SK-N-SH (cell line): Measurements from ENCODE around the gene EHD3. TPM values are rescaled to one million over a fixed set of nuclear protein-coding genes. Genes with fewer than 3 reads are reported as not detected.

Experiments used
- CTCF ChIA-PET: fragments of 300-600, 350-600 bp; formaldehyde crosslinking; extraction: SDS; loops from one replicate; lab custom pipeline; 2021; lab: Yijun Ruan, JAX
- POLR2A ChIA-PET: fragments of 350-600 bp; sonication (Branson Sonifier 250); formaldehyde crosslinking; extraction: SDS; loops from one replicate; lab custom pipeline; 2020; ENCODE audit warnings: antibody characterized with exemption, inconsistent platforms; lab: Yijun Ruan, JAX
- DNase-seq: peaks from one replicate; pipeline ENCODE4 v3.0.0; 2012
- H2AFZ ChIP-seq: fragments of 200-600 bp; sonication (generic); 2 replicates; pipeline ENCODE4 v1.8.1; 2016; ENCODE audit warnings: antibody characterized with exemption, mild to moderate bottlenecking, low read depth
- H3F3A ChIP-seq: fragments of 200-600 bp; sonication (generic); replicated peaks from 2 replicates; pipeline ENCODE3; 2016; ENCODE audit warnings: antibody characterized with exemption, mild to moderate bottlenecking; ENCODE audit not compliant: insufficient read depth
- H3K27ac ChIP-seq, 2 experiments: fragments of 200-500 bp in 1 of 2; fragments of 200-600 bp in 1 of 2; sonication (Bioruptor generic) in 1 of 2; sonication (generic), shearing (Covaris generic) in 1 of 2; 2 replicates each; pipeline versions ENCODE4 v1.5.1 to v1.6.1; 2014 to 2016; ENCODE audit warnings: low read depth in 2 of 2, inconsistent platforms in 1 of 2, low read length in 1 of 2, mild to moderate bottlenecking in 1 of 2, mixed read lengths in 1 of 2
- H3K27me3 ChIP-seq: fragments of 200-600 bp; sonication (generic), shearing (Covaris generic); 2 replicates; pipeline ENCODE4 v1.6.1; 2016; ENCODE audit warnings: mixed run types; ENCODE audit not compliant: insufficient read depth
- H3K36me3 ChIP-seq, 2 experiments: fragments of 200-500 bp in 1 of 2; fragments of 200-600 bp in 1 of 2; sonication (Bioruptor generic) in 1 of 2; sonication (generic) in 1 of 2; replicated peaks in 1 of 2; 2 replicates each; pipeline versions ENCODE3 to v1.5.1; 2014 to 2016; ENCODE audit warnings: low read length in 1 of 2, mild to moderate bottlenecking in 1 of 2; ENCODE audit not compliant: insufficient read depth in 2 of 2, control insufficient read depth in 1 of 2
- H3K4me1 ChIP-seq, 2 experiments: fragments of 200-500 bp in 1 of 2; fragments of 200-600 bp in 1 of 2; sonication (Bioruptor generic) in 1 of 2; sonication (generic), shearing (Covaris generic) in 1 of 2; 2 replicates each; pipeline versions ENCODE4 v1.5.1 to v1.6.1; 2014 to 2016; ENCODE audit warnings: low read depth in 1 of 2, low read length in 1 of 2, mixed run types in 1 of 2; ENCODE audit not compliant: insufficient read depth in 2 of 2, control insufficient read depth in 1 of 2
- H3K4me2 ChIP-seq: fragments of 200-600 bp; sonication (generic), shearing (Covaris generic); 2 replicates; pipeline ENCODE4 v1.6.1; 2017; ENCODE audit warnings: mixed run types
- H3K4me3 ChIP-seq, 2 experiments: fragments of 200-500 bp in 1 of 2; fragments of 200-600 bp in 1 of 2; sonication (Bioruptor generic) in 1 of 2; sonication (generic), shearing (Covaris generic) in 1 of 2; 2 replicates each; pipeline versions ENCODE4 v1.5.1 to v1.8.1; 2014 to 2016; ENCODE audit warnings: low read depth in 2 of 2, inconsistent platforms in 1 of 2, low read length in 1 of 2, mild to moderate bottlenecking in 1 of 2, mixed read lengths in 1 of 2, moderate library complexity in 1 of 2
- H3K79me2 ChIP-seq: fragments of 200-600 bp; sonication (generic); 2 replicates; pipeline ENCODE4 v1.8.1; 2017; ENCODE audit warnings: mild to moderate bottlenecking; ENCODE audit not compliant: insufficient read depth
- H3K9ac ChIP-seq: fragments of 200-600 bp; sonication (generic); 2 replicates; pipeline ENCODE4 v1.6.1; 2017; ENCODE audit warnings: mixed run types
- H3K9me2 ChIP-seq: fragments of 200-600 bp; sonication (generic); 2 replicates; pipeline ENCODE4 v1.6.1; 2017; ENCODE audit warnings: mixed run types
- H3K9me3 ChIP-seq: fragments of 200-600 bp; sonication (generic); 2 replicates; pipeline ENCODE4 v1.6.1; 2017; ENCODE audit warnings: mixed run types, mild to moderate bottlenecking, moderate library complexity
- H4K20me1 ChIP-seq: fragments of 200-600 bp; sonication (generic); 2 replicates; pipeline ENCODE4 v1.6.1; 2017; ENCODE audit warnings: mild to moderate bottlenecking, mixed run types; ENCODE audit not compliant: insufficient read depth
- FOSL2 ChIP-seq: IDR thresholded peaks from 2 replicates; pipeline ENCODE4 v1.4.0; 2012; ENCODE audit warnings: low read depth, mild to moderate bottlenecking, moderate library complexity, borderline replicate concordance
- JUND ChIP-seq: IDR thresholded peaks from 2 replicates; pipeline ENCODE4 v1.4.0; 2012
- NFIC ChIP-seq: IDR thresholded peaks from 2 replicates; pipeline ENCODE4 v1.4.0; 2012; ENCODE audit warnings: borderline replicate concordance
- TAF1 ChIP-seq: IDR thresholded peaks from 2 replicates; pipeline ENCODE4 v1.6.1; 2012; ENCODE audit warnings: low read depth, mild to moderate bottlenecking, low read length, moderate library complexity, borderline replicate concordance
- TCF12 ChIP-seq: IDR thresholded peaks from 2 replicates; pipeline ENCODE4 v1.4.0; 2012
- YY1 ChIP-seq: IDR thresholded peaks from 2 replicates; pipeline ENCODE4 v1.4.0; 2012; ENCODE audit warnings: low read depth, mild to moderate bottlenecking
- WGBS: methylation state at CpG from one replicate; pipeline ENCODE4 v1.1.6; 2017; ENCODE audit warnings: low lambda C conversion rate; 5-methylcytosine and 5-hydroxymethylcytosine counted together
- polyA plus RNA-seq, 3 experiments: library from polyadenylated mRNA; depleted of rRNA; stranded (reverse); fragments of >200 nt; gene quantifications; 2 replicates each; pipeline ENCODE4 v1.2.3, GENCODE V29; 2012
- TF ChIP-seq, protein P1 (sequence below): fragments of 150-350 bp; IDR thresholded peaks from 2 replicates; pipeline ENCODE4 v1.6.1; 2017; ENCODE audit warnings: antibody characterized with exemption, low read length, low read depth, borderline replicate concordance
- TF ChIP-seq, protein P2 (sequence below): IDR thresholded peaks from 2 replicates; pipeline ENCODE4 v1.6.1; 2012; ENCODE audit warnings: mild to moderate bottlenecking, low read depth, low read length, moderate library complexity
- TF ChIP-seq, protein P3 (sequence below): IDR thresholded peaks from 2 replicates; pipeline ENCODE4 v1.4.0; 2012; ENCODE audit warnings: low read depth
- TF ChIP-seq, protein P4 (sequence below): fragments of 200-600 bp; sonication (generic); IDR thresholded peaks from 2 replicates; pipeline ENCODE4 v1.6.1; 2017; ENCODE audit warnings: antibody characterized with exemption, mild to moderate bottlenecking, moderate library complexity

EHD3 gene
- polyA plus RNA-seq, 1 of the 3 experiments (the other 2 are of a cell fraction) = 45.4 TPM

DNA sequence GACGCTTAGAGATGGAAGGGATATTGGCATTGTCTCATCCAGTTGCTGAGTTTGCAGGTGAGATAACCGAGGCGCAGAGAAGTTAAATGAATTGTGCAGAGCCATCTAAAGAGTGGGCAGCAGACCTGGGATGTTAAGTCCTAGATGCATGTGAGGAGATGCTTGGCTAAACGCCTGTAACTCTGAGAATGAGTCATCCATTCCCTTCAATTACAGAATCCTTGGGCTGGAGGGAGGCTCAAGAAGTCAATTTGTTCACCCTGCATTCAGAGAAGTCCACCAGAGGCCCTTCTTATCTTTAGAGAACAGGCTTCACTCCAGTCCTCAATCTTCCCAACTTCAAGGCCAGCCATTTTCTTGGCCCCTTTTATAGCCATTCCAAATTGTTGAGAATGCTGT, 1.6 kb downstream of the EHD3 start:
- H3K36me3 ChIP-seq = peaks cover 2 to 6% of the 10 kb centered on the region in 2 experiments
- peaks cover 47% of the 10 kb centered on the region for H4K20me1 ChIP-seq
- H3K27ac ChIP-seq = peak overlapping the region in 1 of 2 experiments; percentile 83; a peak in 2 of 4 replicates
- no peaks in the 10 kb centered on the region for H3K9me2 ChIP-seq
- no peaks in the 10 kb centered on the region for H3K27me3 ChIP-seq
- 45% methylated on average over 4 of the region's 4 CpGs for WGBS
- H3K79me2 ChIP-seq = peaks cover 46% of the 10 kb centered on the region
- DNase-seq = no peak
- H2AFZ ChIP-seq = no peak overlapping the region
- POLR2A ChIA-PET = no interaction called here
- peak overlapping the region; percentile 74 to 89 for H3K4me3 ChIP-seq
- H3K9me3 ChIP-seq = no peaks in the 10 kb centered on the region
- peak overlapping the region; percentile 95 for H3K4me2 ChIP-seq
- 0 out of 2 replicates have a peak overlapping the region, but pooled peaks have one; percentile 75 for H3K9ac ChIP-seq
- H3F3A ChIP-seq = no peaks in the 10 kb centered on the region
- CTCF ChIA-PET = interaction anchor here (1.7 to 12.4 kb wide), 4 partner anchors 25 to 524 kb away, joined by 4 to 185 read pairs (median 17); no protein-coding TSS in a partner anchor
- peak; percentile 37; the same call in 1 of the 2 replicates for TF ChIP-seq TCF12
- TF ChIP-seq, protein P1, sequence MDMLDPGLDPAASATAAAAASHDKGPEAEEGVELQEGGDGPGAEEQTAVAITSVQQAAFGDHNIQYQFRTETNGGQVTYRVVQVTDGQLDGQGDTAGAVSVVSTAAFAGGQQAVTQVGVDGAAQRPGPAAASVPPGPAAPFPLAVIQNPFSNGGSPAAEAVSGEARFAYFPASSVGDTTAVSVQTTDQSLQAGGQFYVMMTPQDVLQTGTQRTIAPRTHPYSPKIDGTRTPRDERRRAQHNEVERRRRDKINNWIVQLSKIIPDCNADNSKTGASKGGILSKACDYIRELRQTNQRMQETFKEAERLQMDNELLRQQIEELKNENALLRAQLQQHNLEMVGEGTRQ = no peak
- TF ChIP-seq, protein P2, sequence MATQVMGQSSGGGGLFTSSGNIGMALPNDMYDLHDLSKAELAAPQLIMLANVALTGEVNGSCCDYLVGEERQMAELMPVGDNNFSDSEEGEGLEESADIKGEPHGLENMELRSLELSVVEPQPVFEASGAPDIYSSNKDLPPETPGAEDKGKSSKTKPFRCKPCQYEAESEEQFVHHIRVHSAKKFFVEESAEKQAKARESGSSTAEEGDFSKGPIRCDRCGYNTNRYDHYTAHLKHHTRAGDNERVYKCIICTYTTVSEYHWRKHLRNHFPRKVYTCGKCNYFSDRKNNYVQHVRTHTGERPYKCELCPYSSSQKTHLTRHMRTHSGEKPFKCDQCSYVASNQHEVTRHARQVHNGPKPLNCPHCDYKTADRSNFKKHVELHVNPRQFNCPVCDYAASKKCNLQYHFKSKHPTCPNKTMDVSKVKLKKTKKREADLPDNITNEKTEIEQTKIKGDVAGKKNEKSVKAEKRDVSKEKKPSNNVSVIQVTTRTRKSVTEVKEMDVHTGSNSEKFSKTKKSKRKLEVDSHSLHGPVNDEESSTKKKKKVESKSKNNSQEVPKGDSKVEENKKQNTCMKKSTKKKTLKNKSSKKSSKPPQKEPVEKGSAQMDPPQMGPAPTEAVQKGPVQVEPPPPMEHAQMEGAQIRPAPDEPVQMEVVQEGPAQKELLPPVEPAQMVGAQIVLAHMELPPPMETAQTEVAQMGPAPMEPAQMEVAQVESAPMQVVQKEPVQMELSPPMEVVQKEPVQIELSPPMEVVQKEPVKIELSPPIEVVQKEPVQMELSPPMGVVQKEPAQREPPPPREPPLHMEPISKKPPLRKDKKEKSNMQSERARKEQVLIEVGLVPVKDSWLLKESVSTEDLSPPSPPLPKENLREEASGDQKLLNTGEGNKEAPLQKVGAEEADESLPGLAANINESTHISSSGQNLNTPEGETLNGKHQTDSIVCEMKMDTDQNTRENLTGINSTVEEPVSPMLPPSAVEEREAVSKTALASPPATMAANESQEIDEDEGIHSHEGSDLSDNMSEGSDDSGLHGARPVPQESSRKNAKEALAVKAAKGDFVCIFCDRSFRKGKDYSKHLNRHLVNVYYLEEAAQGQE = no peak
- TF ChIP-seq YY1 = peak; percentile 36; the same call in 1 of the 2 replicates
- TF ChIP-seq TAF1 = no peak
- peak; percentile 90 for TF ChIP-seq FOSL2
- TF ChIP-seq, protein P3, sequence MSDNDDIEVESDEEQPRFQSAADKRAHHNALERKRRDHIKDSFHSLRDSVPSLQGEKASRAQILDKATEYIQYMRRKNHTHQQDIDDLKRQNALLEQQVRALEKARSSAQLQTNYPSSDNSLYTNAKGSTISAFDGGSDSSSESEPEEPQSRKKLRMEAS = 0 out of 2 replicates have a peak, but pooled peaks have one; percentile 23
- TF ChIP-seq NFIC = peak; percentile 70; the same call in 1 of the 2 replicates
- TF ChIP-seq, protein P4, sequence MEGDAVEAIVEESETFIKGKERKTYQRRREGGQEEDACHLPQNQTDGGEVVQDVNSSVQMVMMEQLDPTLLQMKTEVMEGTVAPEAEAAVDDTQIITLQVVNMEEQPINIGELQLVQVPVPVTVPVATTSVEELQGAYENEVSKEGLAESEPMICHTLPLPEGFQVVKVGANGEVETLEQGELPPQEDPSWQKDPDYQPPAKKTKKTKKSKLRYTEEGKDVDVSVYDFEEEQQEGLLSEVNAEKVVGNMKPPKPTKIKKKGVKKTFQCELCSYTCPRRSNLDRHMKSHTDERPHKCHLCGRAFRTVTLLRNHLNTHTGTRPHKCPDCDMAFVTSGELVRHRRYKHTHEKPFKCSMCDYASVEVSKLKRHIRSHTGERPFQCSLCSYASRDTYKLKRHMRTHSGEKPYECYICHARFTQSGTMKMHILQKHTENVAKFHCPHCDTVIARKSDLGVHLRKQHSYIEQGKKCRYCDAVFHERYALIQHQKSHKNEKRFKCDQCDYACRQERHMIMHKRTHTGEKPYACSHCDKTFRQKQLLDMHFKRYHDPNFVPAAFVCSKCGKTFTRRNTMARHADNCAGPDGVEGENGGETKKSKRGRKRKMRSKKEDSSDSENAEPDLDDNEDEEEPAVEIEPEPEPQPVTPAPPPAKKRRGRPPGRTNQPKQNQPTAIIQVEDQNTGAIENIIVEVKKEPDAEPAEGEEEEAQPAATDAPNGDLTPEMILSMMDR = 0 out of 2 replicates have a peak, but pooled peaks have one; percentile 11
- peak; percentile 82 for TF ChIP-seq JUND
- peaks cover 20 to 52% of the 10 kb centered on the region in 2 experiments; a peak in 3 of 4 replicates for H3K4me1 ChIP-seq
